ENCODE measurements around the gene AGBL4.

- TF ChIP-seq POLR2AphosphoS5 (IDR thresholded peaks at IDR 0.05) (no peak), CTCF (IDR thresholded peaks at IDR 0.05) (no peak), POLR2A (IDR thresholded peaks at IDR 0.05; ENCODE audit: low read depth) (no peak)
Observed at GRCh38 chr1:48790397-48790796, 1233.4 kb downstream of the AGBL4 start.
